Stimulated activated CD8-positive, alpha-beta memory T cell treated with anti-CD3 and anti-CD28 coated beads, Interleukin-12 subunit alpha, Interleukin-12 subunit beta, amount 100 ng/mL, for 4 hours (primary cell): ENCODE results near the gene GJA1.
"Not testable (repeated sequence)": the region's sequence is repeated elsewhere in the genome, so short reads cannot be mapped to it uniquely, and the experiment has no call there.

ENCODE experiments used
- DNase-seq: peaks from one replicate; pipeline ENCODE4 v3.0.0-alpha.2; 2020; ENCODE audit warnings: low read depth

Gene GJA1

DNA sequence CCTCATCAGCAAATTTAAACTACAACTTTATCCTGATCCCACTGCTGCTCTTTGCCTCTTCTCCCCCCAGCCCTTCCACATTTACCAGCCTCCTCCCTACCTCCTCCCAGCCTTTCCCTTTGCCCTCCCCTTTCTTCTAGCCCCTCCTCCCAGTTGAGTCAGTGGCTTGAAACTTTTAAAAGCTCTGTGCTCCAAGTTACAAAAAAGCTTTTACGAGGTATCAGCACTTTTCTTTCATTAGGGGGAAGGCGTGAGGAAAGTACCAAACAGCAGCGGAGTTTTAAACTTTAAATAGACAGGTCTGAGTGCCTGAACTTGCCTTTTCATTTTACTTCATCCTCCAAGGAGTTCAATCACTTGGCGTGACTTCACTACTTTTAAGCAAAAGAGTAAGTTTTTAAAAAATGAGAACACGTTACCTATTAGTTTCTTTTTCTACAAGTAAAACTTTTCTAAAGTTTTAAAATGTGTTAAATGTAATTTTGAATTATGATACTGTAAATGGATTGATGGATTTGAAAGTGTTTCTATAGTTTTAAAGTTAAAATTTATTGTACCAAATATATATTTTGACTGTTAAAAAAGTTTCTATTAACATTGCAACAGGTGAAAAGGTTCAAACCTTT, at the start of gene GJA1:
Gene GJA1 (plus strand): TSS at position 203 of the 626 bp plus-strand sequence. CDS start 11,202 bp downstream, outside the sequence.
- no peak for DNase-seq

DNA sequence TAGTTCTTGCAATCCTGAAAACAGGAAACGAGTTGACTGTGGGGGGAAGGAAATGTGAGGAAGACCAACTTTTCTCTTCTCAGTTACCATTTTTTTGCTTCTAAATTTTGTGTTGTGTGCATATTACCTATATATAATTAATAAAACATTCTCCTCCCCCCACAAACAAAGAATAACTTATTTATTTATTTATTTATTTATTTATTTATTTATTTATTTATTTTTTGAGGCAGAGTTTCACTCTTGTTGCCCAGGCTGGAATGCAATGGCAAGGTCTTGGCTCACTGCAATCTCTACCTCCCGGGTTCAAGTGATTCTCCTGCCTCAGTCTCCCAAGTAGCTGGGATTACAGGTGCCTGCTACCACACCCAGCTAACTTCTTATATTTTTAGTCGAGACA, 48.9 kb upstream of the GJA1 start:
- not testable (repeated sequence) for DNase-seq

DNA sequence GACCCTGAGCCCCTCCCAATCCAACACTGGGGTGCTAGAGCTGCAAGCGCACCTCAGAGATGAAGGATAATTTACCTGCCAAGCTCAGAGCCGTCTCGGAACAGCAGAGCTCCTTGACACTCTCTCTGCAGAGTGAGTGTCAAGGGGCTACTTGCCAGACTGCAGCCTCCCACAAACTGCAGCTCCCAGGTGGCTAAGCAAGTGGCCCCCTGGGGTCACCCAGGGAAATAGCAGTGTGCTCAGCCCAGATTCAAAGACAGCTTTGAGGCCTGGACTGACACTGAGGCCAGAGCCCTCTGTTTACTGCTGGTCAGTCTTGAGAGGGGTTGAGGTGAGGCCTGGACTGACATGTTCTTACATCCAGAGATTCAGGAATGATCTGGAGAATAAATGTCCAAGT, 46.0 kb upstream of the GJA1 start:
- DNase-seq, result no peak

DNA sequence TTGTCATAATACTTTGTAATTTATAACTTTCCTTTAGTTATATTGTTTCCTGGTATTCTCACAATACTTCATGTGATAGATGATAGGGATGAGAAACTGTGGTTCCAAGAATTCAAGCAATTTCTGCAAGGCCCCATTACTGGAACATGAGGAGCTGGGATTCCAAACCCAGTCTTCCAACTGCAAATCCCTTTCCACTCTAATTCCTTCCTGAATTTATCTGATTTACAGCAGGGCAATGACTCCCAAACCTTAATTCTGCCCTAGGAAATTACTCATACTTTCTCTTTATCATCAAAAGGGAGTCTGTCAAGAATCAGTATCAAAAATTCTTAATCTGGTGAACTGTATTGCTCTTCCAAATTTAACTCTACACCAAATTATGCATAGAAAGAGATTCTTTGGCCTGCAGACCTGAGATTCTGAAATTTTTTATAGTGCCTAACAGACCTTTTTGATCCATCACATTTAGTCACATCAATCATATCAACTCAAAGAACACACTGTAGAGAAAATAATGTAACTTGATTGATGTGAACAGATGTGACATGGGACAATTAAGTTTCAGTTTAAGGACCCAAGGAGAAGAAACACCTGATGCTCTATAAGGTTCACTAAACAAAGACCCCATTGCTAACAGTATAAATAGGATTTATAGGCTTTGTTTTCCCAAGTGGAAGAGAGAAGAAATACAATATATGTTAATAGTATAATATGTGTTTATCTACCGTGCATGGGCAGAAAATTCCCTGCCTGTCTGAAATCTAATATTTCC, 41.5 kb upstream of the GJA1 start:
- no peak for DNase-seq

DNA sequence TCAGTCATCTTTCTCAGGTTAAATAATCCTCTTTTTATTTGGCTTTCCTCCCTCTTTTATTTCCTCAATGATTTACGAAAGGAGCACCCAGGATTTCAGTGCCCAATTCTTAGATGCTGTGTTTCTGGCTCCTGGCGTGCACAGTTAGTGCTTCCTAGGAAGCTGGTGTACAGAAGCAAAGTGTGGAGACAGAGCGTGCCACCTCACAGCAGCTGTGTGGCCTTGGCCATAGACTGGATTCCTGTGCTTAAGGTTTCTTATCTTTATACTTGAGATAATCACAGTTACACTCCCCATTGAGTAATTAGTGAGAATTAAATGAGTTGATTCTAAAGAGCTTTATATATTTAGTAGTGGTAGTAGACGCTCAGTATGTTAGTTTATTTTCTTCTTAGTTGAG, 39.7 kb upstream of the GJA1 start:
- DNase-seq, result no peak

DNA sequence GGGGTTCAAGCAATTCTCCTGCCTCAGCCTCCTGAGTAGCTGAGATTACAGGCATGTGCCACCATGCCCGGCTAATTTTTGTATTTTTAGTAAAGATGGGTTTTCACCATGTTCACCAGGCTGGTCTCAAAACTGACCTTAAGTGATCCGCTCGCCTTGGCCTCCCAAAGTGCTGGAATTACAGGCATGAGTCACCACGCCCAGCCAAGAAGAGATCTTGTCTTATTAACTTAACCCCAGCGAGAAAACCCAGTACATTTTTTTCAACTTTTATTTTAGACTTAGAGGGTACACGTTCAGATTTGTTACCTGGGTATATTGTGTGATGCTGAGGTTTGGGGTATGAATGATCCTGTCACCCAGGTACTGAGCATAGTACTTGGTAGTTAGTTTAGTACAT, 38.3 kb upstream of the GJA1 start:
- not testable (repeated sequence) for DNase-seq

DNA sequence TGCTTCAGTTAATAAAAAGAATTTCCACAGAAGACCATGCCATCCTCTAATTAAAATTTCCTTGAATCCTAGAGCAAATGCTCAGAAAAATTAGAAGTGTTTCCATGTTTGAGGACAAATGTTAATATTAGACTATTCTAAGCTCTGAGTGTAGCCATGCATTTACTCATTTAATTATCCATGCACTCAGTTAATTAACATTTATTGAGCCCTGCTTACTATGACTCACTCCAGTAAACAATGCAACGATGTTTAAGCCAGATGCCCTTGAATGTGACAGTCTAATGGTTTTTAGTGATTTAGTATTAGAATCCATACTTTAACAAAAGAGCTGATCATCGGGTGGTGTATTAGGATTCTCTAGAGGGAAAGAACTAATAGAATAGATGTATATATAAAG, 37.3 kb upstream of the GJA1 start:
- no peak for DNase-seq

DNA sequence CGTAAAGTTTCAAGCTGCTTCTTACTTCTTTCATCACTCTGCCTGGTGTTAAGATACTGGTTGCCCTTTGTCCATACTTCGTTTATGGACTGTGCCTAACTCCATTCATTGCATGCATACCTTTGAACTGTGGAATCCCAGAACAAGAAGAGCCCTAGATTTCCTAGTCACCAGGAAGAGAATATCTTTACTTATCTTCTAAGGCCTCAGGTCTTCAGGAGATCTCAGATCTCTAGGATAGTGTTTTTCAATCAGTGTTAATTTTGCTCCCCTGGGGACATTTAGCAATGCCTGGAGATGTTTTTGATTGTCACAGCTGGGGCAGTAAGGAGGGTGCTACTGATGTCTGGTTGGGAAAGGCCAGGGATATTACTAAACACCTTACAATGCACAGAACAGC, 35.5 kb upstream of the GJA1 start:
- no peak for DNase-seq

DNA sequence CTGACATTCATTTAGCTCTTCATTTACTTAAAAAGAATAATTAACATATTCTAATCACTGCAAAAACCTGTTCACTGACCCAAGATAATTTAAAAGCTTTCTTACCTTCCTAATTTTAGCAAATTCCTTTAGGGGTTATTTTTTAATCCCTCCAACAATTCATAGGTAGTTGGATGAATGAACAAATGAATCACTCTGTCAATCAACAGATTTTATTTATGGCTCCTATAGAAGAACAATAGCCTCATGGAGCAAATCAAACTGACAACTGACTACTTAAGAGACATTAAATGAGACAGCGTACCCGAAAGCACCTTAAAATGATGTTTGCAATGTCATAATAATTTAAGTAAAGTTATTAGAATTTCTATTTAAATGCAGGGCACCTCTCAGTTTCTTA, 31.5 kb upstream of the GJA1 start:
- DNase-seq, result no peak

DNA sequence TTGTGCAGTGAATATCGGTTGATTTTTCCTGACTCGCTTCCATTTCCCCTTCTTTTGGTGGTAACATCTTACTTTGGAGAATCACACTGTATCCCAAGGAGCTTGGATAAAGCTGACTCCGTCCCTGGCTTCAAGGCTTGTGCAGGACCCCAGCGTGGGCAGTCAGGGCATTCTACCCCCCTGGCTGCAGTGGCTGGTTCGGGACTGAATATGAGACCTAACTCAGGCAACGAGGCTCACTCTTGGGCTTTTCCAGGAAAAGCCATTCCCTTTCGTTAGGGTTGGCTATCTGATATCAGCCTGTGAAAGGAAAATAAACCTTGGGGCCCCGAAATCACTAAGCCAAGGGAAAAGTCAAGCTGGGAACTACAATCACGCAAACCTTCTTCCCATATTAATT, 30.1 kb upstream of the GJA1 start:
- no peak for DNase-seq

DNA sequence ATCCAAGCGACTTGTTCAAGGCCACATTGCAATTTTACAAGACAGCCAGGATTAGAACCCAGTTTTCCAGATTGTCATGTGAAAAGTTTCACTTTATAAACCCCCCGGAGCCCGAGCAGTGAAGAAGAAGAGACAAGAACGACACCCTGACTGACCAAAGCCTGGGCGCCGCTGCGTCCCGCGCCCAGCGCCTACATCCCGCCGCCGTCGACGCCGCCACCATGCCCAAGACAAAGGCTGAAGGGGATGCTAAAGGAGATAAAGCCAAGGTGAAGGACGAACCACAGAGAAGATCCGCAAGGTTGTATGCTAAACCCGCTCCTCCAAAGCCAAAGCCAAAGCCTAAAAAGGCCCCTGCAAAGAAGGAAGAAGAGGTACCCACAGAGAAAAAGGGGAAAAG, 27.1 kb upstream of the GJA1 start:
- no peak for DNase-seq

DNA sequence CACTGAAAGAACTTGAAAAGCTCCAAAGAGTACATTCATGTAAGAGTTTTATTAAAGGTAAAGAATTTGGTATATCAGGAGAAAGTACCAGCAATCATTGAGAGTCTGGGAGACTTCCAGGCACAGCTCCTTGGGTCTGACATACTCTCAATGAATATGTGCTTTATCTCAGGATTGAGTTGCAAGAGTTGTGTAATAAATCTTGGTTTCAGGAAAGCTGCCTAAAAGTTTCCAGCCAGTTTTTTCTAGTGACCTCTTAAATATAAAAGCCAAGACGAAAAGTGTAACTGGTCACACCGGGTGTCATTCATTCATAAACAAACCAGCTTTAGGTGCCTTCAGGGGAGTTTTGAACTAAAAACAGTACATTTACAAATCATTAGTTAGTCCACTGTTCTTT, 21.6 kb upstream of the GJA1 start:
- no peak for DNase-seq

DNA sequence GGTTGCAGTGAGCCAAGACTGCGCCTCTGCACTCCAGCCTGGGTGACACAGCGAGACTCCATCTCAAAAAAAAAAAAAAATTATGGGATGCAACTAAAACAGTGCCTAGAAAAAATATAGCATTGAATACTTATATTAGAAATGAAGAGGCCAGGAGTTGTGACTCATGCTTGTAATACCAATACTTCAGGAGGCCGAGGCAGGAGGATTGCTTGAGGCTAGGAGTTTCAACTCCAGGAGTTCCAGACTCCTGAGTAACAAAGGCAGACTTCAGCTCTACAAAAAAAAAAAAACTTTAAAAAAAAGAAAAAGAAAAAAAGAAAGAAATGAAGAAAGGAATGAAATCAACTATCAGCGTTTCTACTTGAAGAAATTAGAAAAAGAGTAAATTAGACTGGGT, 17.1 kb upstream of the GJA1 start:
- DNase-seq, result no peak

DNA sequence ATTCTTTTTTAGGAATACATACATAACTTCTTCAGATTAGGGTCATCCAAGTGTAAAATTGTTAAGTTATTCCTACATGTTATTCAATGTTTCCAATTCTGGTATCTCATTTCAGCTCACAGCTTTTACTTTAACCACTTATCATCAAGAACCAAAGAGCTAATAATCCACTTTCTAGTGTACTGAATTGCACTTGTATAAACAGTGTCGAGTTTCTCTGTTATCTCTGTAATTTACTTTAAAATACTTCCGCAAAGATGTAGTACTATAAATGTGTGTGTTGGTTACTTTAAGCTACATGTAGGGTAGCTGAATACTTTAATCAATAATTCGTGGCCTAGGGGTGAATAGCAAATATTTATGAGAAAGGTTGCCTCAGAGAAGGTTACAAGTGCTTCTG, 8.8 kb upstream of the GJA1 start:
- DNase-seq, result no peak

DNA sequence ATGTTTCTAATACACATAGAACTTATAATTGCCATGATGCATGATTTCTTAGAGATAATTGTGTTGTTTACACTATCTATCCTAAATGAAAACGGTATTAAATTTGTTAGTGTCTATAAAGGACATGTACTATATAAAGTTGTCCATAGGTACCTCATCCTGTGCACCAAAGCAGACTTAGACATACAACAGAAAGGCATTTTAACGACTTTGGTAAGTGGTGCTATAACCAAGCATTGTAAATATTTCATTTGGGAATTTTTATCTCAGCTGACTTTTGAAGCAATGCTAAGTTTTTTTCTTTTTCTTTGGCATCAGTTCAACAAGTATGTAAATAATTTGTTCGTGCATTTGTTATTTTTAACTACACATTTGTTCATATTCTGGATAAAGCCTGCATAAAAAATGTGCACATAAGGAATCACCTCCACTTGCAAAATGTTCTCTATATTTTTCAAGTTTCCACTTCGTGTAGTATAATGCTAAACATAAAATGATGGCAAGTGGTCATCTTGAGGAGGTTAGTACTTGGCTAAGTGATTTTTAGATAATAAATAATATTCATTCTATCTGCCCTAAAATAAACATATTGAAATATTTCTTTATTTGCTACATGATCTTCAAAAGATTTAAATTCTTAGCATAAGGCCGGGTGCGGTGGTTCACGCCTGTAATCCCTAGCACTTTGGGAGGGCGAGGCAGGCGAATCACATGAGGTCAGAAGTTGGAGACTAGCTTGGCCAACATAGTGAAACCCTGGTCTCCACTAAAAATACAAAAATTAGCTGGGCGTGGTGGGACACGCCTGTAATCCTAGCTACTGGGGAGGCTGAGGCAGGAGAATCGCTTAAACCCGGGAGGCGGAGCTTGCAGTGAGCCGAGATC, 6.3 kb upstream of the GJA1 start:
- no peak for DNase-seq

DNA sequence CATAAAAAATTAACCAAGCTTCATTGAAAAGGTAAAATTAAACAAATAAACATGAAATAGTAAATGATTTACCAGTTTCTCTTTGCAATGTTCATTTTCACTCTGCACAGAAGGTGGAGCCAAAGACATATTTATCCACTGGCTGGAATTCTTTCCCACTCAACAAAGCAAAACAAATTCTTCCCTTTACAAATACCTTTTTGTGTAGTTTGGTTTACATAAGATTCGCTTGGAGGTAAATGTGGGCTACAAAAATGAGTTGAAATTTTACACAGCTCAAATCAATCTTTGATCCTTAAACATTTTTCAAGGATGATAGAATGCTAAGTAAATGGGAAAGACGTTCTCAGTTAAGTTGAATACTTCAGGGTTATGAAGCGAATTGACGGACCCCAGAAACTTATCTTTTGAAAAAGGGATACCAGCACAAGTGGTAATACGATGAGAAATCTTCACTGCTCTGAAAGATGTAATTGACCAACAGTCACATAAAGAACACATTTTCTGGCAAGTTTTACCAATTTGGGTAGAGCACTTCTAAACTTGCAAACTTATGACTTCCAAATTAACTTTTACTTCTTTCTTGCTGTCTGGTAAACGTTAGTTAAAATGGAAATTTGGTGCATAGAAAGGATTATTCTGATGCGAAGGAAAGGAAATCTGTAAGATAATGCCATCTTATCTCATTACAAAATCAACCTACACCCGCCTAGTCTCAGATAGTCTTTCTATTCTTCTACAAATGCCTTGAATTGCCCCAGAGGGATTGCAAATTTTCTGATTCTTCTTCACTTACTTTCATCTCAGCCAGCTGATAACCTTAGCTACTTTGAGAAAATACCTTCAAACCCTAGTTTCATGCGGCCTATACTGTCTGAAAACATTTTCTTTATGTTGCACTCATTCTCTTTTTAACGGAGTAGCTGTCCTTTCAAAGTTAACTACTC, 4.7 kb upstream of the GJA1 start:
- DNase-seq, result no peak

DNA sequence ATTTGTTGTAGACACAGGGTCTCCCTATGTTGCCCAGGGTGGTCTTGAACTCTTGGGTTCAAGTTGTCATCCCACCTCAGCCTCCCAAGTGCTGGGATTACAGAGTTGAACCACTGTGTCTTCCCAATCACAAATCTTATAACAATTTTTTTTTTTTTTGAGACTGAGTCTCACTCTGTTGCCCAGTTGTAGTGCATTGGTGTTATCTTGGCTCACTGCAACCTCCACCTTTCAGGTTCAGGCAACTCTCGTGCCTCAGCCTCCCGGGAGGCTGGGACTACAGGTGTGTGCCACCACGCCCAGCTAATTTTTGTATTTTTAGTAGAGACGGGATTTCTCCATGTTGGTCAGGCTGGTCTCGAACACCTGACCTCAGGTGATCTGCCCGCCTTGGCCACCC, 3.7 kb upstream of the GJA1 start:
- not testable (repeated sequence) for DNase-seq

DNA sequence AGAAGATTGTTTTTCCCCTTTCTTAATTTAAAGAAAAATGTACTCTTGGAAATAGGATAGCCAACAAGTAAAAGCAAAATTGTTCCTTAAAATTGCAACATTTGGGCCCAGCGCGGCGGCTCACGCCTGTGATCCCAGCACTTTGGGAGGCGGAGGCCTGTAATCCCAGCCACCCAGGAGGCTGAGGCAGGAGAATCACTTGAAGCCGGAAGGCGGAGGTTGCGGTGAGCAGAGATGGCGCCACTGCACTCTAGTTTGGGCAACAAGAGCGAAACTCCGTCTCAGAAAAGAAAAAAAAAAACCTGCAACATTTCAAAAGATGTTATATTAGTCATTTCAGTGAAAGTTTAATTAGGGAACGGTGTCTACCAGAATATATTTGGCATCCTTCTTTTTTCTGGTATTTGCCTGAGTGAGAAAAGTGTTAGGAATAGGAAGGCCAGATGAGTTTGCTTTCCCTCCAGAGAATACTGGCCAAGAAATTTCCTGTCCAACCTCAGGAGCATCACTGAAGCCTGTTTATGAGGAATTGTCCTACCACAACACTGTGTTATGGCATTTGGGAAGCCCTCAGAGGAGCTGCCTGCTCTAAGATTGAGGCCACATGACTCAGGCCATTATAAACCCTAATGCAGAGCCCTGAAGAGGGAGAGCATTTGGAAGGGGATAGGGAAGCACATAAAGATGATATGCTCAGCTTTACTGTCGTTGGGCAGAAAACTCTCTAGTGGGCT, 1.2 kb upstream of the GJA1 start:
- no peak for DNase-seq

DNA sequence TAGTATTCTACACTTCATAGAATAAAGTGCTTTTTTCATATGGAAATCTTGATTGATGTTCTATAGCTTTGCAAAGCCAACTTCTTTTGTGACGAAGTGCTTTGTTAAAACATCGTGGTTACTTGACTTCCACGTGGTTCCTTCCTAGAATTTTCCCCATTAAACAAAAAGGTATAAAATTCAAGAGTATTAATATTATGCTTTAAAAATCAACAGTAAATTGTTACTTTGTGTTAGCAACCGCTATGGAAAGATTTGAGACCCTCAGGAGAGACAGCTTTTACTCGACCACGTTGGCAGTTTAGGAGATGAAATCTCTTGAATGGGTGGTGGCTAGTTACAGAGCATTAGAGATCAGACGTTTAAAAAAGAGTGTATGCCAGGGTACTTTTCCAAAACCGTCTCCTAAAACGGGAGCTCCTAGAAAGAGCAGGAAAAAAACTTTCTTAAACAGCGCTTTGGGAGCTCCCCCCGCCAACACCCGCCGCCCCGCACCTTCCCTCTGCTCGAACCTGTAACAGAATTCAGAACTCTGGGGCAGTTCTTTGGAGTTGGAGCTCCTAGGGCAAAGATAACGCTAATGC, 920 bp downstream of the GJA1 start:
- no peak for DNase-seq

DNA sequence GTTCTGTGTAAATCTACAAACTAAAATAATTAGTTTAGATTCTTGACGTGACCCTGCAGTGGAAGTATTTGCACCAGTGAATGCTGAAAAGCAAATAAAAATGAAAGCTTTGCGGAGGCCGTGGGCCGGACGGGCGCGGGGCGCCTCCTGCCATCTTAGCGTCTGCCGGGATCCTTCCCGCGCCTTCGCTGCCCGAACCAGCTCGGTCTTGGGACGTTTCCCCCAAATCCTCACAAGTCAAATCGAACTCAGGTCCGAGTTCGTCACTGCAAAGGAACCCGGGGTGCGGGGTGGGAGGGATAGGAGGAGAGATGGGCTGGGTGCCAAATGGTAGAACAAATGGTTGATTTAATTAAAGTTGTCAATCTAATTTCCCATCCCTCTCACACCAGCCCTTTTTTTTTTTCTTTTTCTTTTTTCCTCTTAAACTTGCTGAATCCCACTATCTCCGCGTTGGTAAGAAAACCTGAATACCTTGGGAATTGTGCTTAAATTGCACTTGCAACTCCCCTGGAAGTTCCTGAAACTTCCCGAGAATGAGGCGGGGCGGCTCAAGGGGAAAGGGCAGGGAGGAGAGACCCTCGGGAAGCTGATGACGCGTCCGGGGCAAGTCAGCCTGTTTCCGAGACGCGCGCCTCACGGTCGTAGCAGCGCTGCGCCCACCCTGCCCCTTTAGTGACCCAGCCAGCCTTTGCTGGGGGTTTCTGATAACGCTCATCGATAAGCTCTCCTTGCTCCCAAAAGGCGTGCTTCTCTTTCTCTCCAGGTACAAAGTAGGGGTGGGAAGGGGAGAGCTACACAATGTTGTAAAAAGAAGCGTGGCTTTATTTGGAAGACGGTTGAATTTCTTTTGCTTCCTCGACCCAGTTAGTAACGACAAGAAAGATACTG, 1.8 kb downstream of the GJA1 start:
- no peak for DNase-seq
